T-helper 1 cell treated with Interleukin-12 subunit alpha and Interleukin-12 subunit beta and Interleukin-4 antibody, amounts not matched to agents 30 μg/mL and 1 μg/mL, for 36 hours (primary cell): ENCODE results near the gene ZMYM2.
"Not testable (repeated sequence)": the region's sequence is repeated elsewhere in the genome, so short reads cannot be mapped to it uniquely, and the experiment has no call there.

Experiments
- H3K27ac Mint-ChIP-seq: one replicate; pipeline ENCODE4 v1.8.0; 2021; ENCODE audit warnings: mild to moderate bottlenecking, mixed read lengths
- H3K27me3 Mint-ChIP-seq: one replicate; pipeline ENCODE4 v1.8.0; 2021; ENCODE audit warnings: low read depth, mixed read lengths
- H3K36me3 Mint-ChIP-seq: one replicate; pipeline ENCODE4 v1.8.0; 2021; ENCODE audit warnings: low read depth, mixed read lengths
- H3K4me1 Mint-ChIP-seq: one replicate; pipeline ENCODE4 v1.8.0; 2021; ENCODE audit warnings: low read depth, mixed read lengths
- H3K4me3 Mint-ChIP-seq: one replicate; pipeline ENCODE4 v1.8.0; 2021; ENCODE audit warnings: mild to moderate bottlenecking, moderate library complexity, mixed read lengths
- H3K9me3 Mint-ChIP-seq: one replicate; pipeline ENCODE4 v1.8.0; 2021; ENCODE audit warnings: mixed read lengths

The ZMYM2 gene

GRCh38 chr13:20002787-20003186 lies 44.3 kb downstream of the ZMYM2 start:
- H3K4me3 Mint-ChIP-seq = no peak overlapping the region
- H3K27me3 Mint-ChIP-seq = no peaks in the 10 kb centered on the region
- H3K36me3 Mint-ChIP-seq = peaks cover 23% of the 10 kb centered on the region
- H3K9me3 Mint-ChIP-seq = no peaks in the 10 kb centered on the region
- peaks cover 15% of the 10 kb centered on the region for H3K4me1 Mint-ChIP-seq
- no peak overlapping the region for H3K27ac Mint-ChIP-seq

GRCh38 chr13:20006206-20006605 lies 47.7 kb downstream of the ZMYM2 start:
- Mint-ChIP-seq H3K4me3 (no peak overlapping the region), H3K36me3 (peaks cover 33% of the 10 kb centered on the region), H3K4me1 (peaks cover 5% of the 10 kb centered on the region), H3K9me3 (no peaks in the 10 kb centered on the region), H3K27me3 (no peaks in the 10 kb centered on the region), H3K27ac (no peak overlapping the region)

GRCh38 chr13:20015763-20016162 lies 57.2 kb downstream of the ZMYM2 start:
- no peaks in the 10 kb centered on the region for H3K27me3 Mint-ChIP-seq
- H3K4me3 Mint-ChIP-seq = no peak overlapping the region
- H3K9me3 Mint-ChIP-seq = peaks cover 28% of the 10 kb centered on the region
- H3K4me1 Mint-ChIP-seq = peaks cover 5% of the 10 kb centered on the region
- peaks cover 56% of the 10 kb centered on the region for H3K36me3 Mint-ChIP-seq
- no peak overlapping the region for H3K27ac Mint-ChIP-seq

- Mint-ChIP-seq H3K36me3 (peaks cover 62% of the 10 kb centered on the region), H3K9me3 (peaks cover 28% of the 10 kb centered on the region), H3K4me1 (peaks cover 8% of the 10 kb centered on the region), H3K4me3 (no peak overlapping the region), H3K27me3 (no peaks in the 10 kb centered on the region), H3K27ac (no peak overlapping the region)
Measured at GRCh38 chr13:20016649-20017364, 58.3 kb downstream of the ZMYM2 start.

- Mint-ChIP-seq H3K4me3 (no peak overlapping the region), H3K27ac (no peak overlapping the region), H3K9me3 (peaks cover 28% of the 10 kb centered on the region), H3K4me1 (peaks cover 10% of the 10 kb centered on the region), H3K27me3 (no peaks in the 10 kb centered on the region), H3K36me3 (peaks cover 66% of the 10 kb centered on the region)
Measured at GRCh38 chr13:20017365-20017711, 58.8 kb downstream of the ZMYM2 start.

GRCh38 chr13:20019043-20019442 lies 60.5 kb downstream of the ZMYM2 start:
- peaks cover 6% of the 10 kb centered on the region for H3K4me1 Mint-ChIP-seq
- H3K4me3 Mint-ChIP-seq = no peak overlapping the region
- peaks cover 28% of the 10 kb centered on the region for H3K9me3 Mint-ChIP-seq
- no peaks in the 10 kb centered on the region for H3K27me3 Mint-ChIP-seq
- no peak overlapping the region for H3K27ac Mint-ChIP-seq
- peaks cover 54% of the 10 kb centered on the region for H3K36me3 Mint-ChIP-seq

GRCh38 chr13:20024702-20025101 lies 66.2 kb downstream of the ZMYM2 start:
- Mint-ChIP-seq H3K9me3 (no peaks in the 10 kb centered on the region), H3K27me3 (no peaks in the 10 kb centered on the region), H3K27ac (no peak overlapping the region), H3K36me3 (peaks cover 26% of the 10 kb centered on the region), H3K4me1 (peaks cover 9% of the 10 kb centered on the region), H3K4me3 (no peak overlapping the region)

GRCh38 chr13:20028953-20029352 lies 70.4 kb downstream of the ZMYM2 start:
- peaks cover 5% of the 10 kb centered on the region for H3K4me1 Mint-ChIP-seq
- H3K27ac Mint-ChIP-seq = no peak overlapping the region
- H3K36me3 Mint-ChIP-seq = peaks cover 25% of the 10 kb centered on the region
- no peaks in the 10 kb centered on the region for H3K9me3 Mint-ChIP-seq
- no peak overlapping the region for H3K4me3 Mint-ChIP-seq
- no peaks in the 10 kb centered on the region for H3K27me3 Mint-ChIP-seq

- H3K4me1 Mint-ChIP-seq = no peaks in the 10 kb centered on the region
- H3K27me3 Mint-ChIP-seq = no peaks in the 10 kb centered on the region
- H3K4me3 Mint-ChIP-seq = no peak overlapping the region
- no peak overlapping the region for H3K27ac Mint-ChIP-seq
- no peaks in the 10 kb centered on the region for H3K9me3 Mint-ChIP-seq
- H3K36me3 Mint-ChIP-seq = peaks cover 44% of the 10 kb centered on the region
Measured at GRCh38 chr13:20033486-20033885, 75.0 kb downstream of the ZMYM2 start.

- Mint-ChIP-seq H3K27ac (no peak overlapping the region), H3K4me1 (no peaks in the 10 kb centered on the region), H3K4me3 (no peak overlapping the region), H3K9me3 (no peaks in the 10 kb centered on the region), H3K36me3 (peaks cover 59% of the 10 kb centered on the region), H3K27me3 (no peaks in the 10 kb centered on the region)
Measured at GRCh38 chr13:20035130-20035529, 76.6 kb downstream of the ZMYM2 start.

- peaks cover 4% of the 10 kb centered on the region for H3K9me3 Mint-ChIP-seq
- H3K4me1 Mint-ChIP-seq = peaks cover 9% of the 10 kb centered on the region
- H3K27me3 Mint-ChIP-seq = no peaks in the 10 kb centered on the region
Measured at GRCh38 chr13:20037908-20038307, 79.4 kb downstream of the ZMYM2 start.

GRCh38 chr13:20042603-20043002 lies 84.1 kb downstream of the ZMYM2 start:
- H3K27ac Mint-ChIP-seq, H3K4me3 Mint-ChIP-seq, H3K27me3 Mint-ChIP-seq, H3K9me3 Mint-ChIP-seq: not testable (repeated sequence)
- Mint-ChIP-seq H3K36me3 (peaks cover 60% of the 10 kb centered on the region), H3K4me1 (peaks cover 11% of the 10 kb centered on the region)

More at GRCh38 chr13:20037908-20038307, 79.4 kb downstream of the ZMYM2 start:
- H3K27ac Mint-ChIP-seq = no peak overlapping the region
- no peak overlapping the region for H3K4me3 Mint-ChIP-seq
- H3K36me3 Mint-ChIP-seq = peaks cover 74% of the 10 kb centered on the region

GRCh38 chr13:20043207-20043925 lies 84.8 kb downstream of the ZMYM2 start:
- Mint-ChIP-seq H3K27ac (no peak overlapping the region), H3K27me3 (no peaks in the 10 kb centered on the region), H3K9me3 (peaks cover 4% of the 10 kb centered on the region), H3K36me3 (peaks cover 52% of the 10 kb centered on the region), H3K4me1 (peaks cover 11% of the 10 kb centered on the region), H3K4me3 (no peak overlapping the region)

- Mint-ChIP-seq H3K4me3 (no peak overlapping the region), H3K27me3 (no peaks in the 10 kb centered on the region), H3K4me1 (peaks cover 16% of the 10 kb centered on the region), H3K27ac (no peak overlapping the region), H3K9me3 (peaks cover 4% of the 10 kb centered on the region), H3K36me3 (peaks cover 45% of the 10 kb centered on the region)
Measured at GRCh38 chr13:20044086-20044485, 85.6 kb downstream of the ZMYM2 start.

- H3K9me3 Mint-ChIP-seq = no peaks in the 10 kb centered on the region
- H3K27me3 Mint-ChIP-seq = no peaks in the 10 kb centered on the region
- H3K36me3 Mint-ChIP-seq = peaks cover 31% of the 10 kb centered on the region
- peaks cover 22% of the 10 kb centered on the region for H3K4me1 Mint-ChIP-seq
- no peak overlapping the region for H3K27ac Mint-ChIP-seq
- H3K4me3 Mint-ChIP-seq = no peak overlapping the region
Measured at GRCh38 chr13:20045950-20046548, 87.5 kb downstream of the ZMYM2 start.
